Measurements from ENCODE around the gene LIMK2. TPM values are rescaled to one million over a fixed set of nuclear protein-coding genes. Genes with fewer than 3 reads are reported as not detected.

The LIMK2 gene
- total RNA-seq, 4 donors from 2014 or later: 50.0 to 67.2 (median 56.9) TPM

DNA sequence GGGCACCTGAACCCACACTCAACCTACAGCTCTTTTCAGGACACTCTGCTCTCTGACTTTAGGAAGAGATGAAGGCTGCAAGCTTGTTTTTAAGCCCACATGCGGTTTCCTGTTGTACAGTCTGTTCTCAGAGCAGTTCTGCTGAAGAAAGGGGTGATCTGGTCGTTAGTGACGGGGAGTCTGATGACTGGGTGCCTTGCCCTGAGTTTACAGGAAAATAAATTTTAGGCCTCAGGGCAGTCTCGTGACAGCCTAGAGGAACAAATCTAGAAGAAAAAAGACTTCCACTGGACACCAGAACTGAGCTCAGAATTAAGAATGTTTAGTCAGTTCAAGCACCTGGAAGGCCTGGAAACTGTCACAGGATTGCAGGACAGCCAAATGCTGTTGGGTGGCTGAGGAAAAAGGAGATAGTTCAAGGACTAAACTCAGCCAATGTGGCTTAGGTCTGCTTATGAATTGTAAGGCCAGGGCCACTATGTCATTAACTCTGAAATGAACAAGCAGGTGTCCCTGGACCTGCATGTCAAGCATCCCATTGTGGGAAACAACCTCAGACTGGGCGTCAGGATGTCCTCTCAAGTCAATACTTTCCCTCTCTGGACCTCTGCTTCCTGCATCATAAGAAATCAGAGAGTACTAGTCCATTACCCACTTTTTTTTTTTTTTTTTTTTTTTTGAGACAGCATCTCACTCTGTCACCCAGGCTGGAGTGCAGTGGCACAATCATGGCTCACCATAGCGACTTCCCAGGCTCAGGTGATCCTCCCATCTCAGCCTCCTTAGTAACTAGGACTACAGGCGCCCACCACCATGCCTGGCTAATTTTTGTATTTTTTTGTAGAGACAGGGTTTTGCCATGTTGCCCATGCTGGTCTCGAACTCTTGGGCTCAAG lies 74.5 kb downstream of the LIMK2 start:
- peaks cover 0 to 79% (median 28%) of the 10 kb centered on the region in 3 donors for H3K36me3 ChIP-seq
- H3K9me3 ChIP-seq: no peaks in the 10 kb centered on the region
- TF ChIP-seq CTCF (IDR thresholded peaks at IDR 0.05) (no peak), EP300 (IDR thresholded peaks at IDR 0.05) (peak; percentile 75 to 78), POLR2A (IDR thresholded peaks at IDR 0.05) (peak in 1 of 2 donors; percentile 27)
- H3K27ac ChIP-seq: peak overlapping the region in 3 of 4 donors; percentile 97 to 99 (median 98)
- DNase-seq (ENCODE audit: low spot score in 2 of 2): peak in 1 of 2 donors; percentile 55
- WGBS, 2 donors: 75 to 77% methylated on average over 8 of the region's 8 CpGs
- H3K4me1 ChIP-seq: peaks cover 0 to 76% (median 55%) of the 10 kb centered on the region in 4 donors
- no peaks in the 10 kb centered on the region for H3K27me3 ChIP-seq
- H3K4me3 ChIP-seq: no peak overlapping the region

GRCh38 chr22:31287818-31288495 lies 75.9 kb downstream of the LIMK2 start:
- H3K4me1 ChIP-seq: peaks cover 0 to 80% (median 58%) of the 10 kb centered on the region in 4 donors
- DNase-seq (ENCODE audit: low spot score in 2 of 2): no peak
- H3K9me3 ChIP-seq: no peaks in the 10 kb centered on the region
- H3K36me3 ChIP-seq: peaks cover 0 to 65% (median 28%) of the 10 kb centered on the region in 3 donors
- H3K27ac ChIP-seq: peak overlapping the region; percentile 92 to 99 (median 98)
- WGBS, 2 donors: 70 to 81% methylated on average over 5 to 6 of the region's 6 CpGs
- no peak for TF ChIP-seq POLR2A (IDR thresholded peaks at IDR 0.05)
- no peak for TF ChIP-seq EP300 (IDR thresholded peaks at IDR 0.05)
- TF ChIP-seq CTCF (IDR thresholded peaks at IDR 0.05): no peak
- H3K4me3 ChIP-seq: no peak overlapping the region
- H3K27me3 ChIP-seq: no peaks in the 10 kb centered on the region

GRCh38 chr22:31288496-31289240 lies 76.6 kb downstream of the LIMK2 start:
- H3K4me3 ChIP-seq: peak overlapping the region in 1 of 4 donors; percentile 80
- H3K9me3 ChIP-seq: no peaks in the 10 kb centered on the region
- TF ChIP-seq EP300 (IDR thresholded peaks at IDR 0.05) (peak in 1 of 2 donors; percentile 14), POLR2A (IDR thresholded peaks at IDR 0.05) (no peak)
- H3K4me1 ChIP-seq: peaks cover 0 to 78% (median 61%) of the 10 kb centered on the region in 4 donors
- 46 to 49% methylated on average over 5 of the region's 5 CpGs for WGBS, 2 donors
- H3K27ac ChIP-seq: peak overlapping the region; percentile 92 to 99 (median 98)
- no peaks in the 10 kb centered on the region for H3K27me3 ChIP-seq
- peaks cover 0 to 58% (median 27%) of the 10 kb centered on the region in 3 donors for H3K36me3 ChIP-seq
- DNase-seq (ENCODE audit: low spot score in 2 of 2): no peak

- no peak for DNase-seq (ENCODE audit: low spot score in 2 of 2)
- peak overlapping the region; percentile 92 to 99 (median 98) for H3K27ac ChIP-seq
- 87 to 94% methylated on average over 13 of the region's 13 CpGs for WGBS, 2 donors
- H3K4me1 ChIP-seq: peaks cover 0 to 78% (median 60%) of the 10 kb centered on the region in 4 donors
- no peaks in the 10 kb centered on the region for H3K9me3 ChIP-seq
- H3K27me3 ChIP-seq: no peaks in the 10 kb centered on the region
- peak overlapping the region in 2 of 4 donors; percentile 80 to 89 for H3K4me3 ChIP-seq
- H3K36me3 ChIP-seq: peaks cover 0 to 51% (median 20%) of the 10 kb centered on the region in 3 donors
- TF ChIP-seq EP300 (IDR thresholded peaks at IDR 0.05) (no peak), CTCF (IDR thresholded peaks at IDR 0.05) (no peak), POLR2A (IDR thresholded peaks at IDR 0.05) (no peak)
These were observed 77.2 kb downstream of the LIMK2 start for GRCh38 chr22:31289344-31289743.
